Nephron progenitor cell (in vitro differentiated cells): Measurements from ENCODE around the gene CLCNKB.

ENCODE experiments used
- DNase-seq: peaks from one replicate; pipeline ENCODE4 v3.0.0; 2021
- H3K27ac Mint-ChIP-seq: 2 replicates; pipeline ENCODE4 v1.8.0; 2021; ENCODE audit warnings: mild to moderate bottlenecking, moderate library complexity, mixed read lengths
- H3K27me3 Mint-ChIP-seq: 2 replicates; pipeline ENCODE4 v1.8.0; 2021; ENCODE audit warnings: mild to moderate bottlenecking, low read depth, mixed read lengths; ENCODE audit not compliant: poor library complexity
- H3K36me3 Mint-ChIP-seq: 2 replicates; pipeline ENCODE4 v1.8.0; 2021; ENCODE audit warnings: low read depth, mixed read lengths
- H3K4me1 Mint-ChIP-seq: 2 replicates; pipeline ENCODE4 v1.8.0; 2021; ENCODE audit warnings: mixed read lengths
- H3K4me3 Mint-ChIP-seq: 2 replicates; pipeline ENCODE4 v1.8.0; 2021; ENCODE audit warnings: mild to moderate bottlenecking, moderate library complexity, mixed read lengths
- H3K9me3 Mint-ChIP-seq: 2 replicates; pipeline ENCODE4 v1.8.0; 2021; ENCODE audit warnings: mild to moderate bottlenecking, moderate library complexity, mixed read lengths
- CTCF ChIP-seq: fragments of 200-600 bp; sonication (generic); IDR thresholded peaks from 2 replicates; pipeline ENCODE4 v1.5.0; 2021; ENCODE audit warnings: antibody characterized with exemption

The CLCNKB gene

GRCh38 chr1:16043521-16043920 lies at the start of gene CLCNKB:
Gene CLCNKB (plus strand): TSS chr1:16043782. CDS start chr1:16044493, 711 bp downstream.
- Mint-ChIP-seq H3K27me3 (peaks cover 19% of the 10 kb centered on the region), H3K4me1 (peaks cover 23% of the 10 kb centered on the region), H3K9me3 (no peaks in the 10 kb centered on the region), H3K27ac (no peak within 1 kb of the TSS), H3K4me3 (no peak within 1 kb of the TSS), H3K36me3 (no peaks in the 10 kb centered on the region)
- no peak for TF ChIP-seq CTCF
- no peak for DNase-seq

GRCh38 chr1:15994081-15994480 lies 49.5 kb upstream of the CLCNKB start:
- no peaks in the 10 kb centered on the region for H3K9me3 Mint-ChIP-seq
- peaks cover under 1% of the 10 kb centered on the region for H3K27me3 Mint-ChIP-seq
- DNase-seq, result no peak
- H3K27ac Mint-ChIP-seq, result no peak overlapping the region
- H3K36me3 Mint-ChIP-seq, result no peaks in the 10 kb centered on the region
- TF ChIP-seq CTCF, result no peak
- no peak overlapping the region for H3K4me3 Mint-ChIP-seq
- H3K4me1 Mint-ChIP-seq, result no peaks in the 10 kb centered on the region

GRCh38 chr1:15994590-15995351 lies 48.8 kb upstream of the CLCNKB start:
- H3K4me1 Mint-ChIP-seq, result no peaks in the 10 kb centered on the region
- H3K9me3 Mint-ChIP-seq, result no peaks in the 10 kb centered on the region
- no peak overlapping the region for H3K27ac Mint-ChIP-seq
- TF ChIP-seq CTCF, result peak; percentile 60
- no peak overlapping the region for H3K4me3 Mint-ChIP-seq
- no peaks in the 10 kb centered on the region for H3K27me3 Mint-ChIP-seq
- H3K36me3 Mint-ChIP-seq, result no peaks in the 10 kb centered on the region
- peak; percentile 55 for DNase-seq

- Mint-ChIP-seq H3K4me1 (no peaks in the 10 kb centered on the region), H3K4me3 (no peak overlapping the region), H3K9me3 (no peaks in the 10 kb centered on the region), H3K36me3 (no peaks in the 10 kb centered on the region), H3K27me3 (peaks cover 3% of the 10 kb centered on the region), H3K27ac (no peak overlapping the region)
- no peak for DNase-seq
- no peak for TF ChIP-seq CTCF
Measured at GRCh38 chr1:15997076-15997585, 46.5 kb upstream of the CLCNKB start.

- no peak for DNase-seq
- Mint-ChIP-seq H3K27me3 (peaks cover 3% of the 10 kb centered on the region), H3K4me3 (no peak overlapping the region), H3K4me1 (no peaks in the 10 kb centered on the region), H3K27ac (no peak overlapping the region), H3K36me3 (no peaks in the 10 kb centered on the region), H3K9me3 (no peaks in the 10 kb centered on the region)
- no peak for TF ChIP-seq CTCF
Measured at GRCh38 chr1:15997637-15998280, 45.8 kb upstream of the CLCNKB start.
